ENCODE data around the gene MAP7D2. TPM values are rescaled to one million over a fixed set of nuclear protein-coding genes. Genes with fewer than 3 reads are reported as not detected.

Gene MAP7D2
- total and polyA plus RNA-seq, 11 donors: 0.11 to 0.76 (median 0.48) TPM

- Histone ChIP-seq H3K27ac (no peak overlapping the region), H3K9me3 (no peaks in the 10 kb centered on the region), H3K4me3 (no peak overlapping the region), H3K4me1 (no peaks in the 10 kb centered on the region), H3K27me3 (peaks cover 0 to 22% (median 0%) of the 10 kb centered on the region in 9 donors), H3K36me3 (no peaks in the 10 kb centered on the region)
- WGBS, 4 donors: 64 to 85% (median 77%) methylated on average over 3 to 4 of the region's 4 CpGs
- DNase-seq: no peak
- ATAC-seq: no peak
- TF ChIP-seq POLR2A (IDR thresholded peaks at IDR 0.05): no peak
- TF ChIP-seq, protein P1, sequence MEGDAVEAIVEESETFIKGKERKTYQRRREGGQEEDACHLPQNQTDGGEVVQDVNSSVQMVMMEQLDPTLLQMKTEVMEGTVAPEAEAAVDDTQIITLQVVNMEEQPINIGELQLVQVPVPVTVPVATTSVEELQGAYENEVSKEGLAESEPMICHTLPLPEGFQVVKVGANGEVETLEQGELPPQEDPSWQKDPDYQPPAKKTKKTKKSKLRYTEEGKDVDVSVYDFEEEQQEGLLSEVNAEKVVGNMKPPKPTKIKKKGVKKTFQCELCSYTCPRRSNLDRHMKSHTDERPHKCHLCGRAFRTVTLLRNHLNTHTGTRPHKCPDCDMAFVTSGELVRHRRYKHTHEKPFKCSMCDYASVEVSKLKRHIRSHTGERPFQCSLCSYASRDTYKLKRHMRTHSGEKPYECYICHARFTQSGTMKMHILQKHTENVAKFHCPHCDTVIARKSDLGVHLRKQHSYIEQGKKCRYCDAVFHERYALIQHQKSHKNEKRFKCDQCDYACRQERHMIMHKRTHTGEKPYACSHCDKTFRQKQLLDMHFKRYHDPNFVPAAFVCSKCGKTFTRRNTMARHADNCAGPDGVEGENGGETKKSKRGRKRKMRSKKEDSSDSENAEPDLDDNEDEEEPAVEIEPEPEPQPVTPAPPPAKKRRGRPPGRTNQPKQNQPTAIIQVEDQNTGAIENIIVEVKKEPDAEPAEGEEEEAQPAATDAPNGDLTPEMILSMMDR (IDR thresholded peaks at IDR 0.05): no peak
- intact Hi-C loops (cut with DNase I): no loop called here
Measured at GRCh38 chrX:20046864-20047263, 69.8 kb downstream of the MAP7D2 start.

- DNase-seq (no peak), ATAC-seq (no peak)
- H3K4me3 ChIP-seq: no peak overlapping the region
- TF ChIP-seq, protein P1 (IDR thresholded peaks at IDR 0.05): no peak
- TF ChIP-seq POLR2A (IDR thresholded peaks at IDR 0.05): no peak
- H3K4me1 ChIP-seq: no peaks in the 10 kb centered on the region
- H3K9me3 ChIP-seq: no peaks in the 10 kb centered on the region
- no peak overlapping the region for H3K27ac ChIP-seq
- peaks cover 0 to 19% (median 0%) of the 10 kb centered on the region in 9 donors for H3K27me3 ChIP-seq
- intact Hi-C loops (cut with DNase I): no loop called here
- H3K36me3 ChIP-seq: no peaks in the 10 kb centered on the region
- WGBS, 4 donors: 58 to 85% (median 81%) methylated on average over 1 of the region's 1 CpG
Measured at GRCh38 chrX:20046223-20046622, 70.5 kb downstream of the MAP7D2 start.

DNA sequence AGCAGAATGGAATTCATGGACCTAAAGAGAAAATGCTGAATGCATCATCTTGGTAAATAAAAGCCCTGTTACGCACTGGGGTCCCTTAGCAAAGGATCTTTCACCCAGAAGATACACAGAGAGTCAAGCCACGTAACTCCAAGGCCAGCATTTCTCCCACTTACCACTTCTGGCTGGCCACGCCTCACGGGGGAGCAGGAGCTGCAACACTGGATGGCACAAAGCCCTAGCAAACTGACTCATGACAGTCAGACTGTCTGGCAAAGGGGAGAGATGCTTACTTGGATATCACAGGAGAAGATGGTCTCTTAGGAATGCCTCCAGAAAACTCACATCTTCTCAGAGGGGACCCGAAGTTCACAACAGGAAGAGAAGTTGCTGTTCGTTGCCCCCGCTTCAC is 74.5 kb downstream of the MAP7D2 start:
- Histone ChIP-seq H3K36me3 (no peaks in the 10 kb centered on the region), H3K27ac (no peak overlapping the region), H3K9me3 (no peaks in the 10 kb centered on the region), H3K4me1 (no peaks in the 10 kb centered on the region), H3K27me3 (peaks cover 0 to 12% (median 0%) of the 10 kb centered on the region in 9 donors), H3K4me3 (no peak overlapping the region)
- TF ChIP-seq POLR2A (IDR thresholded peaks at IDR 0.05): no peak
- TF ChIP-seq, protein P1 (IDR thresholded peaks at IDR 0.05): no peak
- intact Hi-C loops (cut with DNase I): no loop called here
- 89 to 93% (median 91%) methylated on average over 7 of the region's 7 CpGs for WGBS, 4 donors
- ATAC-seq (no peak), DNase-seq (no peak)

GRCh38 chrX:20038966-20039365 is 77.7 kb downstream of the MAP7D2 start:
- Histone ChIP-seq H3K9me3 (no peaks in the 10 kb centered on the region), H3K4me1 (no peaks in the 10 kb centered on the region), H3K27me3 (peaks cover 0 to 4% (median 0%) of the 10 kb centered on the region in 9 donors), H3K27ac (no peak overlapping the region), H3K36me3 (no peaks in the 10 kb centered on the region), H3K4me3 (no peak overlapping the region)
- TF ChIP-seq POLR2A (IDR thresholded peaks at IDR 0.05): no peak
- TF ChIP-seq, protein P1 (IDR thresholded peaks at IDR 0.05): no peak
- no peak for ATAC-seq
- intact Hi-C loops (cut with DNase I): no loop called here
- no peak for DNase-seq
- WGBS, 4 donors: 76 to 89% (median 84%) methylated on average over 3 of the region's 3 CpGs
